ENCODE results near the gene GNG11. TPM values are rescaled to one million over a fixed set of nuclear protein-coding genes. Genes with fewer than 3 reads are reported as not detected.

GNG11 gene
- total RNA-seq, 1 donor from 2014 or later, result 29.6 TPM

- H3K27ac ChIP-seq (replicated peaks), result peak within 1 kb of the TSS; percentile 62
- intact Hi-C loops (cut with micrococcal nuclease), result loop anchor here (10.0 kb wide), 1 partner anchor 114 kb away; the partner anchor contains the start of gene BET1
Observed at GRCh38 chr7:93890464-93891068, 31.0 kb upstream of the GNG11 start, which contains the start of gene TFPI2. TFPI2 (minus strand) TSS chr7:93890753; CDS start chr7:93890678, 75 bp downstream.

GRCh38 chr7:93894426-93894825, 27.1 kb upstream of the GNG11 start:
- H3K4me1 ChIP-seq, result peaks cover 32% of the 10 kb centered on the region
- intact Hi-C loops (cut with micrococcal nuclease), result loop anchor here (10.0 kb wide), 1 partner anchor 110 kb away; the partner anchor contains the start of gene BET1
- TF ChIP-seq CTCF (IDR thresholded peaks at IDR 0.05; ENCODE audit: borderline replicate concordance), result no peak
- H3K36me3 ChIP-seq, result no peaks in the 10 kb centered on the region
- no peaks in the 10 kb centered on the region for H3K9me3 ChIP-seq (replicated peaks)
- no peak overlapping the region for H3K4me3 ChIP-seq
- H3K27ac ChIP-seq (replicated peaks), result peak overlapping the region; percentile 11
- peaks cover 20% of the 10 kb centered on the region for H3K27me3 ChIP-seq (ENCODE audit: low read depth)
- DNase-seq, result no peak

More at GRCh38 chr7:93890464-93891068, 31.0 kb upstream of the GNG11 start, which contains the start of gene TFPI2:
- Histone ChIP-seq H3K4me1 (peaks cover 31% of the 10 kb centered on the region), H3K4me3 (peak within 1 kb of the TSS; percentile 76), H3K36me3 (no peaks in the 10 kb centered on the region), H3K9me3 (replicated peaks) (no peaks in the 10 kb centered on the region), H3K27me3 (ENCODE audit: low read depth) (peaks cover 20% of the 10 kb centered on the region)
- DNase-seq, result peak; percentile 21
- TF ChIP-seq CTCF (IDR thresholded peaks at IDR 0.05; ENCODE audit: borderline replicate concordance), result peak; percentile 11

GRCh38 chr7:93894966-93895640, 26.4 kb upstream of the GNG11 start:
- Histone ChIP-seq H3K9me3 (replicated peaks) (no peaks in the 10 kb centered on the region), H3K27me3 (ENCODE audit: low read depth) (peaks cover 18% of the 10 kb centered on the region), H3K27ac (replicated peaks) (peak overlapping the region; percentile 11), H3K4me3 (no peak overlapping the region), H3K4me1 (peaks cover 27% of the 10 kb centered on the region), H3K36me3 (no peaks in the 10 kb centered on the region)
- intact Hi-C loops (cut with micrococcal nuclease), result loop anchor here (10.0 kb wide), 1 partner anchor 110 kb away; the partner anchor contains the start of gene BET1
- TF ChIP-seq CTCF (IDR thresholded peaks at IDR 0.05; ENCODE audit: borderline replicate concordance), result no peak
- DNase-seq, result no peak

GRCh38 chr7:93895859-93896600, 25.5 kb upstream of the GNG11 start:
- DNase-seq, result no peak
- Histone ChIP-seq H3K27ac (replicated peaks) (no peak overlapping the region), H3K9me3 (replicated peaks) (no peaks in the 10 kb centered on the region), H3K4me1 (peaks cover 18% of the 10 kb centered on the region), H3K4me3 (no peak overlapping the region), H3K36me3 (no peaks in the 10 kb centered on the region), H3K27me3 (ENCODE audit: low read depth) (peaks cover 9% of the 10 kb centered on the region)
- intact Hi-C loops (cut with micrococcal nuclease), result loop anchor here (10.0 kb wide), 1 partner anchor 109 kb away; the partner anchor contains the start of gene BET1
- no peak for TF ChIP-seq CTCF (IDR thresholded peaks at IDR 0.05; ENCODE audit: borderline replicate concordance)

- TF ChIP-seq CTCF (IDR thresholded peaks at IDR 0.05; ENCODE audit: borderline replicate concordance), result no peak
- H3K4me3 ChIP-seq, result no peak overlapping the region
- no peaks in the 10 kb centered on the region for H3K36me3 ChIP-seq
- intact Hi-C loops (cut with micrococcal nuclease), result loop anchor here (10.0 kb wide), 1 partner anchor 107 kb away; the partner anchor contains the start of gene BET1
- no peaks in the 10 kb centered on the region for H3K9me3 ChIP-seq (replicated peaks)
- DNase-seq, result no peak
- H3K27ac ChIP-seq (replicated peaks), result no peak overlapping the region
- H3K4me1 ChIP-seq, result peaks cover 18% of the 10 kb centered on the region
- no peaks in the 10 kb centered on the region for H3K27me3 ChIP-seq (ENCODE audit: low read depth)
Observed at GRCh38 chr7:93897680-93898079, 23.9 kb upstream of the GNG11 start.
